GM18508 (cell line): ENCODE measurements around the gene HNRNPR.
"Not testable (repeated sequence)": the region's sequence is repeated elsewhere in the genome, so short reads cannot be mapped to it uniquely, and the experiment has no call there.

Experiments used
- ATAC-seq: cut with Tn5 transposase; IDR thresholded peaks from one replicate; pipeline ENCODE4 v1.9.1; 2021; ENCODE audit warnings: moderate number of reproducible peaks; ENCODE audit not compliant: insufficient read depth, unreplicated experiment

HNRNPR gene

DNA sequence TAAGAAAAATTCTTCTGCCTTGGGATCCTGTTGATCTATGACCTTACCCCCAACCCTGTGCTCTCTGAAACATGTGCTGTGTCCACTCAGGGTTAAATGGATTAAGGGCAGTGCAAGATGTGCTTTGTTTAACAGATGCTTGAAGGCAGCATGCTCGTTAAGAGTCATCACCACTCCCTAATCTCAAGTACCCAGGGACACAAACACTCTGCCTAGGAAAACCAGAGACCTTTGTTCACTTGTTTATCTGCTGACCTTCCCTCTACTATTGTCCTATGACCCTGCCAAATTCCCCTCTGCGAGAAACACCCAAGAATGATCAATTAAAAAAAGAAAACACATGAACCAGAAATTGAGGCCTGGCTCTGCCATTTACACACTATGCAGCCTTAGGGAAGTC is 86.0 kb downstream of the HNRNPR start:
- not testable (repeated sequence) for ATAC-seq

- ATAC-seq: not testable (repeated sequence)
Observed at GRCh38 chr1:23257371-23257770, 86.7 kb downstream of the HNRNPR start.
